HG03108 (cell line): ENCODE measurements around the gene ZNF239.
"Not testable (repeated sequence)": the region's sequence is repeated elsewhere in the genome, so short reads cannot be mapped to it uniquely, and the experiment has no call there.

ENCODE experiments used
- ATAC-seq: cut with Tn5 transposase; IDR thresholded peaks from one replicate; pipeline ENCODE4 v1.9.1; 2021; ENCODE audit warnings: moderate library complexity; ENCODE audit not compliant: unreplicated experiment

ZNF239 gene

DNA sequence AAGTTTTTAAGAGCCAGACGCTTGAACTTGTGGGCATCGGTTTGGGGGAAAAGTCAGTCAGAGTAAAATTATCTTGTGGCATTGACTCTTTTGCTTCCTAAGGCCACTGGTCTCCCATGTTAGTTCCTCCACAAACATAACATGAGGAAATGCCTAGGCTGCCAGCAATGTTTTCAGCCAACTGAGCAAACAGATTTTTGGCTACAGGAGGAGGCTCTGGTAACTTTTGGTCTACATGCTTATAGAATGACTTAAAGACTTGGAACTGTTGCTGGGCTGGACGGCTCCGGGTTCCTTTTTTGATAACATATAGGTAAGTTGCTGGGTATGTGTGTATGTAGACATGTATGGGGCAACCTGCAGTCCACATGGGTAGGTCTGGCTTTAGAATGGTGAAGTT is 9.6 kb upstream of the ZNF239 start:
- ATAC-seq: no peak

DNA sequence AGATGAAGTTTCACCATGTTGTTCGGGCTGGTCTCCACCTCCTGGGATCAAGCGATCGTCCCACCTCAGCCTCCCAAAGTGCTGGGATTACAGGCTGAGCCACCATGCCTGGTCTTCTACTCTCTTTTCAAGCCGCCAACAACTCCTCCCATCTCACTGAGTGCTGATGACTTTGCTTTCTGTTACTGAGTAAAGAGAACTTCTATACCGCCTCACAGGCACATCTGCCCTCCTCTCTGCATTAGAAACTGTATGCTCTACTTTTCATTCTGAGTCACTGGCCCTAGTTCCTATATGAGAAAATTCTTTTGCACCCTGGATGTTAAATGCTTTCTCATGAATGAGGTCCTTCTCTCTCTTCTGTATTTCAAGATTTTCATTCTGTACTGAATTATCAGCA is 2.2 kb upstream of the ZNF239 start:
- no peak for ATAC-seq

DNA sequence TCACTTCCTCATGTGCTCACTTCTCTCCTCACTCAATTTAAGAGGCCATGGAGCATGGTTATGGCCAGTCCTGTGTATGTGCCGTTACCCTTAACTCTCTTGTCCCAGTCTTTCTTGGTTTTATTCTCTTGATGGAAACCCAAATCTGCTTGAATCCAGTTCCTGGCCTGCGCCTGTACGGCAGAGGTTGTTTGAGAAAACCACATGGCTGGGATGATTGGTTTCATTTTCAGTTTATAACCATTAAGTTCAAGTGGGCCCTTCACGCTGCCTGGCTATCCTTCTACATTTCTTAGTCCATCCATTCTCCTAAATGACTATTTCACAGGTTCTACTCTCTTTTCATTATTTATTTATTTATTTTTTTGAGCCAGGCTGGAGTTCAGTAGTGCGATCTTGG is 1.6 kb upstream of the ZNF239 start:
- no peak for ATAC-seq

DNA sequence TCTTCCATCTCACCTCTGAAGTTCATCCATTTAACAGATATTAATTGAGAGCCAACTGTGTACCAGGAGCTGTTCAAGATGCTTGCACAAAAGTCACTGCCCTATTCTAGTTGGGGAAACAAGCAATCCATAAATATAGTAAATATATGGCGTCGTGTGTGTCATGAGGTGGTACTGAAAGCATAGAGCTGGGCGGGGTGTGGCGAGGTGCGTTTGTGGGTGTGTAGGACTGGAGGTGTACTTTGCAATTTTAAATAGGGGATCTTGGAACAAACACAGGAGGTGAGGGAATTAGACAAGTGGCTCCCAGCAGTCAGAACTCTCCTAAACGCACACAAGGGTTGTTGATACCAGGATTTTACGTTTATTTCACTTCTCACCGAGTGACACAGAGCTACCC is 490 bp upstream of the ZNF239 start:
- no peak for ATAC-seq

DNA sequence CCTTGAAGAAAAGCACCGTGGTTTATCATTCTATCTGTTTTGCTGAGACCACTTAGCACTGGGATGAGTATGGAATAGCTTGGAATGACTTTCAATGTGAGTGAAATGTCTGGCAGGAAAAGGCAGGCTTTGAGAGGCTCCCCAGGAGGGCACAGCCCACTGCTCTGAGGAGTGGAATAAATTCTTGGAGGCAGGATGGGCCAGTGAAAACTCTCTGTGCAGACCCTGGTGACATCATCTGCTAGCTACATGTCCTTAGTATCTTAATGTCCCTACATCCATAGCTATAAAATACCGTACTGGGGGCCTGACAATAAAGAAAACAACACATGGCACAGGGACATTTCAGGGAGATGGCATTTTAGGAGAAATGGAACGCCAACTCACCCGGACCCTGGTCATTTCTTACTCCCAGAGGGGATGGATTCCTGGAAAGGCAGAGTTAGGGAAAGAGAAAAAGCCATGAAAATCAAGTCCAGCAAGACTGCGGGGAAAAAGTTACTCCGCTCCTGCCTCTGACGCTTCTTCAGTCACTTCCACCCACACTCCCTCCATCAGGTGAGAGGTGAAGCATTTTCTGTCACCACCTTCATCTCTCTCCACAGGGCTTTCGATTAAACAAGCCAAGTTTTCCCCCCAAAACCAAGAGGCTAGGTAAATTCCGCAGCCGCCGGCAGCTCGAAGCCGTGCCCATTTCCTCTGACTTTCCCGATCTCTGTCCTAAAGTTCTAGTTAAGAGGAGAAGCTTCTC is 991 bp downstream of the ZNF239 start:
- ATAC-seq: no peak

DNA sequence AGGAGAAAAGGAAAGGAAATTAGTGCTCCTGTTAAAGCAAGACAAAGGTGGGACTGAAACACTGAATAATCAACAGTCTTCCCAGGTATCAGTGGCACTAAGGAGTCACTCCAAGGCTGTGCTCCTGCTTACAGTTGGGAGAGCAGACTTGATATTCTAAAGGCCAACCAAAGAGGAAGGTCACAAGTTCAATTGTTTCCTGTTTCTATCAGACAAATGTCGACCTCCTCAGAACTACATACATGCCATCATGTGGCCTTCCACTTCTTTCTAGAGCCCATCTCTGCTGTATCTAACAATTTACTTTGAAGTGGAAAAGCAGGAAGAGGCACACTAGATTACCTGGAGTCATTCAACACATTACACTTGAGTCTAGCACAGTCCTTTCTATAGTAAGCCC is 3.4 kb downstream of the ZNF239 start:
- ATAC-seq: no peak

DNA sequence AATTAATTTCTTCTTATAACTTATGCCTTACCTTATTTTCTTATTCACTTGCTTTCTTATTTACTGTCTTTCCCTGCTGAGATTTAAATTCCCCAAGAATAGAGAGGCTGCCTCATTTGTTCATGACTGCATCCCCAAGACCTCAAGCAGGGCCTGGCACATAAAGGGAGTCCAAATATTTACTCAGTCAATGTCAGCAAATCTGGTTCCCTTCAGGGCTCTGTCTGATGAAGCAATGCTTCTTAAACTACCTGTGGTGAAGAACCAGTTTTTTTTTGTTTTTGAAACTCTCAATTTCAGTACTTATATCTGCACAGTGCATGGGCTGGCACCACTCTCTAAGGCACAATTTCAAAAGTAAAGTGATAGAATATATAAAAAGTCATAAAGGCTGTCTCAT is 4.7 kb downstream of the ZNF239 start:
- no peak for ATAC-seq

DNA sequence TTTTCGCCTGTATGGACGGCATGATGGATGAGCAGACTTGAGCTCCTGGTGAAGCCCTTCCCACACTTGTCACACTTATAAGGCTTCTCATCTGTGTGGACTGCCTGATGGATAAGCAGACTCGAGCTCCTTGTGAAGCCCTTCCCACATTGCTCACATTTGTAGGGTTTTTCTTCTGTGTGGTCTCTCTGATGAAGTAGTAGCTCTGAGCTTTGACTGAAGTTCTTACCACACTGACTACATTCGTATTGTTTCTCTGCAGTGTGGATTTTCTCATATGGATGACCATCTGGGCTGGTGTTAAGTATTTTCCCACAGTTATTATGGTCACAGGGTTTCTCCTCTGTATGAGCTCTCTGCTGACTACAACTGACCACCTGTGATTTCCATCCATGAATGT is 17.2 kb downstream of the ZNF239 start:
- ATAC-seq: no peak

DNA sequence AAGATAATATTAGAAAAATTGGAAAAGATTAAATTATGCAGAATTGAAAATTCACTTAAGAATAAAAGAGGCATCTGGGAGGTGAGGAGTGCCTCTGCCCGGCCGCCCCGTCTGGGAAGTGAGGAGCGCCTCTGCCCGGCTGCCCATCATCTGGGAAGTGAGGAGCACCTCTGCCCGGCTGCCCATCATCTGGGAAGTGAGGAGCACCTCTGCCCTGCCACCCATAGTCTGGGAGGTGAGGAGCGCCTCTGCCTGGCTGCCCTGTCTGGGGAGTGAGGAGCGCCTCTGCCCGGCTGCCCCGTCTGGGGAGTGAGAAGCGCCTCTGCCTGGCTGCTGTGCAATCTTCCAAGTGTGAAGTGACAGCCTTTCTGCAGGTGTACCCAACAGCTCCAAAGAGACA is 30.7 kb downstream of the ZNF239 start:
- not testable (repeated sequence) for ATAC-seq

DNA sequence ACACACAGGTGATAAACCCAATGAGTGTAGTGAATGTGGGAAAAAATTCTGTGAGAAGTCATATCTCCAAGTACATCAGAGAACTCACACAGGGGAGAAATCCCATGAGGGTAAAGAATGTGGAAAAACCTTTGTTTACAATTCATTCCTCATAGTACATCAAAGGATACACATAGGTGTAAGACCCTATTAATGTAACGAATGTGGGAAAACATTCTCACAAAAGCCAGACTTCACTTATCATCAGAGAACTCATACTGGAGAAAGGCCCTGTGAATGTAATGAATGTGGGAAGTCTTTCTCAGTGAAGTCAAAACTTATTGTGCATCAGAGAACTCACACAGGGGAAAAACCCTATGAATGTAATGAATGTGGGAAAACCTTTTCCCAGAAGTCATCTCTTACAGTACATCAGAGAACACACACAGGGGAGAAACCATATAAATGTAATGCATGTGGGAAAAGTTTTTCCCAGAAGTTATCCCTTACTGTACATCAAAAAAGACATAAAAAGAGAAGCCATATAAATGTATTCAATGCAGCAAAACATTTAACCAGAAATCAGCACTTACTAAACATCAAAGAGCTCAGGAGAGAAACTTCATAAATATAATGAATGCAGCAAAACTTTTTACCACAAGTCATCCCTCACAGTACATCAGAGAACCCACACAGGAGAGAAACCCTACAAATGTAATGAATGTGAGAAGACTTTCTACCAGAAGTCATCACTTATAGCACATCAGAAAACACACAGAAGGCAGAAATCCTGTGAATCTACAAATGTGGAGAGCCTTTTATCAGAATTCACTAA is 49.8 kb downstream of the ZNF239 start:
- ATAC-seq: no peak
